ENCODE results near the gene PCDH11Y.
"Not testable (repeated sequence)": the region's sequence is repeated elsewhere in the genome, so short reads cannot be mapped to it uniquely, and the experiment has no call there.

DNA sequence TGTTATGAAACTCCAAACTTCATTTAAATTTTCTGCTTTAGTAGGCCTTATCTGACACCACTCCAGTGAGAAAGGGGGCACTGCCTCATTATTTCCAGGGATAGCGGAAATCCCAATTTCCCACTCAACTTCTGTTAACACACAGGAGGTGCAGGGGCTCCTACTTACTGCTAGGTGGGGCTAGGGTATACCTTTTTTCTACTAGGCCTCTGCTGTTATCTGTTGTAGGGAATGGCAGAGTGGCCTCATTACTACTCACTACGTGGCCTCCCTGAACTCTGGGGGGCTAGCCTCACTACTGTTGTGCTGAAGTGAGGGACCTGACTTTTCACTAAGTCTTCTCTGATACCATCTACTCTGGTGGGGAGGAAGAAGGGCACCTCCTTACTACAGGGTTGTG lies 215.0 kb downstream of the PCDH11Y start:
- not testable (repeated sequence) for TF ChIP-seq POLR2A (IDR thresholded peaks at IDR 0.05)
- TF ChIP-seq, protein P1, sequence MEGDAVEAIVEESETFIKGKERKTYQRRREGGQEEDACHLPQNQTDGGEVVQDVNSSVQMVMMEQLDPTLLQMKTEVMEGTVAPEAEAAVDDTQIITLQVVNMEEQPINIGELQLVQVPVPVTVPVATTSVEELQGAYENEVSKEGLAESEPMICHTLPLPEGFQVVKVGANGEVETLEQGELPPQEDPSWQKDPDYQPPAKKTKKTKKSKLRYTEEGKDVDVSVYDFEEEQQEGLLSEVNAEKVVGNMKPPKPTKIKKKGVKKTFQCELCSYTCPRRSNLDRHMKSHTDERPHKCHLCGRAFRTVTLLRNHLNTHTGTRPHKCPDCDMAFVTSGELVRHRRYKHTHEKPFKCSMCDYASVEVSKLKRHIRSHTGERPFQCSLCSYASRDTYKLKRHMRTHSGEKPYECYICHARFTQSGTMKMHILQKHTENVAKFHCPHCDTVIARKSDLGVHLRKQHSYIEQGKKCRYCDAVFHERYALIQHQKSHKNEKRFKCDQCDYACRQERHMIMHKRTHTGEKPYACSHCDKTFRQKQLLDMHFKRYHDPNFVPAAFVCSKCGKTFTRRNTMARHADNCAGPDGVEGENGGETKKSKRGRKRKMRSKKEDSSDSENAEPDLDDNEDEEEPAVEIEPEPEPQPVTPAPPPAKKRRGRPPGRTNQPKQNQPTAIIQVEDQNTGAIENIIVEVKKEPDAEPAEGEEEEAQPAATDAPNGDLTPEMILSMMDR (IDR thresholded peaks at IDR 0.05), result not testable (repeated sequence)
